ENCODE results near the gene SNRNP25. TPM values are rescaled to one million over a fixed set of nuclear protein-coding genes. Genes with fewer than 3 reads are reported as not detected.

The SNRNP25 gene
- total RNA-seq, 1 donor from 2014 or later: 28.6 TPM

GRCh38 chr16:75580-76501 is 22.2 kb downstream of the SNRNP25 start:
- TF ChIP-seq, protein P1, sequence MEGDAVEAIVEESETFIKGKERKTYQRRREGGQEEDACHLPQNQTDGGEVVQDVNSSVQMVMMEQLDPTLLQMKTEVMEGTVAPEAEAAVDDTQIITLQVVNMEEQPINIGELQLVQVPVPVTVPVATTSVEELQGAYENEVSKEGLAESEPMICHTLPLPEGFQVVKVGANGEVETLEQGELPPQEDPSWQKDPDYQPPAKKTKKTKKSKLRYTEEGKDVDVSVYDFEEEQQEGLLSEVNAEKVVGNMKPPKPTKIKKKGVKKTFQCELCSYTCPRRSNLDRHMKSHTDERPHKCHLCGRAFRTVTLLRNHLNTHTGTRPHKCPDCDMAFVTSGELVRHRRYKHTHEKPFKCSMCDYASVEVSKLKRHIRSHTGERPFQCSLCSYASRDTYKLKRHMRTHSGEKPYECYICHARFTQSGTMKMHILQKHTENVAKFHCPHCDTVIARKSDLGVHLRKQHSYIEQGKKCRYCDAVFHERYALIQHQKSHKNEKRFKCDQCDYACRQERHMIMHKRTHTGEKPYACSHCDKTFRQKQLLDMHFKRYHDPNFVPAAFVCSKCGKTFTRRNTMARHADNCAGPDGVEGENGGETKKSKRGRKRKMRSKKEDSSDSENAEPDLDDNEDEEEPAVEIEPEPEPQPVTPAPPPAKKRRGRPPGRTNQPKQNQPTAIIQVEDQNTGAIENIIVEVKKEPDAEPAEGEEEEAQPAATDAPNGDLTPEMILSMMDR (IDR thresholded peaks at IDR 0.05): peak; percentile 36
- peak overlapping the region; percentile 95 for H3K27ac Mint-ChIP-seq (ENCODE audit: unreplicated experiment)
- peaks cover 65% of the 10 kb centered on the region for H3K4me1 Mint-ChIP-seq (ENCODE audit: unreplicated experiment)
- no peaks in the 10 kb centered on the region for H3K9me3 Mint-ChIP-seq (ENCODE audit: unreplicated experiment)
- H3K27me3 Mint-ChIP-seq (ENCODE audit: unreplicated experiment): no peaks in the 10 kb centered on the region
- H3K4me3 Mint-ChIP-seq (ENCODE audit: unreplicated experiment): peak overlapping the region; percentile 68
- peaks cover 1% of the 10 kb centered on the region for H3K36me3 Mint-ChIP-seq (ENCODE audit: unreplicated experiment)
- DNase-seq (ENCODE audit: extremely low spot score, unreplicated experiment): no peak

GRCh38 chr16:76535-77272 is 23.1 kb downstream of the SNRNP25 start:
- TF ChIP-seq, protein P1 (IDR thresholded peaks at IDR 0.05): no peak
- Mint-ChIP-seq H3K36me3 (ENCODE audit: unreplicated experiment) (peaks cover 1% of the 10 kb centered on the region), H3K4me3 (ENCODE audit: unreplicated experiment) (peak overlapping the region; percentile 68), H3K27me3 (ENCODE audit: unreplicated experiment) (no peaks in the 10 kb centered on the region), H3K4me1 (ENCODE audit: unreplicated experiment) (peaks cover 59% of the 10 kb centered on the region), H3K27ac (ENCODE audit: unreplicated experiment) (peak overlapping the region; percentile 95), H3K9me3 (ENCODE audit: unreplicated experiment) (no peaks in the 10 kb centered on the region)
- DNase-seq (ENCODE audit: extremely low spot score, unreplicated experiment): no peak

DNA sequence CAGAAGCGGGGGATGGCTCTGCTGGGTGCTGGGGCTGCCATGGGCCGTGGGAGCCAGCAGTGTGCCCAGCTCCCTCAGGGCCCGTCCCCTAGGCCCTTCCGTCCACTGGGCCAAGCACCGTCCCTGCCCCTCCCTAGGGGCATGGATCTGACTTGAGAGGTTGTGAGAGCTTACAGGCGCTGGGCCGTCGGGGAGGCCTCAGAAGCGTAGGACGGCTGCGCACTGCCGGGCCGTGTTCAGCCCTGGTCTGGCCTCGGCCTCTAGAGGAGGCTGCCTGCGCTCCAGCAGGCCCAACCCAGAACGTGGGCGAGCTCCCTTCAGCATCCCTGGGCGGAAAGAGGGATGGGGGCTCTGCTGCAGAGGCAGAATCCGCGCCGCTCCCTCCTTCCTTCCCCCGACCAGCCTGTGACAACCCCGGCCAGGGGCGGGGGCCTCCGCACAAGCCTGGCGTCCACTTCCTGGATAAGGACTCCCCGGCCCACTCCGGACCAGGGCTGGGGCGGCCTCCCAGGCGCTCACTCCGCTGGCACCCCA is 23.7 kb downstream of the SNRNP25 start:
- TF ChIP-seq, protein P1 (IDR thresholded peaks at IDR 0.05): no peak
- Mint-ChIP-seq H3K27ac (ENCODE audit: unreplicated experiment) (peak overlapping the region; percentile 95), H3K4me1 (ENCODE audit: unreplicated experiment) (peaks cover 59% of the 10 kb centered on the region), H3K4me3 (ENCODE audit: unreplicated experiment) (peak overlapping the region; percentile 68), H3K9me3 (ENCODE audit: unreplicated experiment) (no peaks in the 10 kb centered on the region), H3K27me3 (ENCODE audit: unreplicated experiment) (no peaks in the 10 kb centered on the region), H3K36me3 (ENCODE audit: unreplicated experiment) (peaks cover 1% of the 10 kb centered on the region)
- no peak for DNase-seq (ENCODE audit: extremely low spot score, unreplicated experiment)

DNA sequence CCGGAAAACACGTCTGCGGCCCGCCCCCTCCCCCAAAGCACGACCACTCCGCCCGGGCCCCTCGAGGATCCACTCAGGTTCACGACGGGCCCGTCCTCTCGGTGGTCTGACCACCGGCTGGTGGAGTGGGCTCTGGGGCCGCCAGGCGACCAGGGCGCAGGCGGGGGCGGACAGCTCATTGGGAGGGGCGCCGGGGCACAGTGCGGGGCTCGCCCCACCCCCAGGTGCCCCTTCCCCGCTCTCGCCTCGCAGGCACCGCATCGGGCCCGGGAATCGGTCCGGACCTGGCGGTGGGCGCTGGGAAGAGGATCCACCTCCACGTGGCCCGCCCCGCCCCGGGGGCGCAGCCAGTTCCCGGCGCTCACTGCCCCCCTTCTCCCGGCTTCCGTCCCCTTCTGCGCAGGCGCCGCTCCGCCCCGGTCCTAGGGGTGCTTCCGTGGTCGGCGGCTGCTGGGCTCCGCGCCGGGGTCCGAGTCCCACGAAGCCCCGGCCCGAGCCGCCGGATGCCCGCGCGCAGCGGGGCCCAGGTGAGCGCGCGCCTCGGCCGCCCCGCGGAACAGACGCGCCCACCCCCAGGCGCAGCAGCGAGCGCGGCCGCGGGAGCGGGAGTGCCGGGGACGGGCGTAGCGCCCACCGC is 24.3 kb downstream of the SNRNP25 start, which contains the start of gene MPG:
MPG (plus strand) TSS at position 419 of the 637 bp plus-strand sequence; CDS start at position 504, 85 bp downstream.
- H3K36me3 Mint-ChIP-seq (ENCODE audit: unreplicated experiment): peaks cover 1% of the 10 kb centered on the region
- peak; percentile 94 for DNase-seq (ENCODE audit: extremely low spot score, unreplicated experiment)
- peaks cover 59% of the 10 kb centered on the region for H3K4me1 Mint-ChIP-seq (ENCODE audit: unreplicated experiment)

More for the DNA sequence above, 24.3 kb downstream of the SNRNP25 start, which contains the start of gene MPG:
- no peaks in the 10 kb centered on the region for H3K9me3 Mint-ChIP-seq (ENCODE audit: unreplicated experiment)
- H3K4me3 Mint-ChIP-seq (ENCODE audit: unreplicated experiment): peak within 1 kb of the TSS; percentile 82
- H3K27me3 Mint-ChIP-seq (ENCODE audit: unreplicated experiment): no peaks in the 10 kb centered on the region
- peak within 1 kb of the TSS; percentile 95 for H3K27ac Mint-ChIP-seq (ENCODE audit: unreplicated experiment)
- TF ChIP-seq, protein P1 (IDR thresholded peaks at IDR 0.05): no peak

All from osteocyte (in vitro differentiated cells).